MM.1S (cell line): Measurements from ENCODE around the gene MITF.

Experiments used
- EZH2 ChIP-seq: fragments of 300-600 bp; sonication (generic); optimal IDR thresholded peaks from 2 replicates; pipeline ENCODE3; 2017; ENCODE audit warnings: low read depth, mild to moderate bottlenecking, antibody characterized with exemption, low read length, mixed read lengths
- EZH2phosphoT487 ChIP-seq: fragments of 300-600 bp; sonication (generic); IDR thresholded peaks from 2 replicates; pipeline ENCODE4 v1.6.1; 2018; ENCODE audit warnings: antibody characterized with exemption, low read length
- TF ChIP-seq, protein P1 (sequence below): fragments of 300-600 bp; sonication (generic); IDR thresholded peaks from 2 replicates; pipeline ENCODE4 v1.5.1; 2016; ENCODE audit warnings: antibody characterized with exemption, low read length, mixed read lengths

DNA sequence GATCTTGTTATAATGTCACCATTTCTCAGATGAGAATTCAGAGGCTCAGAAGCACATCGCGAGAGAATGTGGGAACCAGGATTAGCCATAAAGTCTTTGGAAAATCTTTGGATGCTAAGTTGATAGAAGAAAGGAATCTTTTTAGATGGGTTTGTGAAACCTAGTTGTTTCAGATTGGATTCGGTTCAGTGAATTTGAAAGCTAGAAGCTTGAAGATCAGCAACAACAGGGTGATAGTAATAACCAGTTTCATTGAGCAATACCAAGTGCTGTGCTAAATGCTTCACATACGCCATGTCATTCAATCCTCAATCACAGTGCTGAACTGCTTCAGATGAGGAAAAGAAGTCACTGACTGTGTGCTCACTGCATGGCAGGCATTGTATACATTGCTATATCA lies 47.4 kb upstream of the MITF start:
- TF ChIP-seq, protein P1, sequence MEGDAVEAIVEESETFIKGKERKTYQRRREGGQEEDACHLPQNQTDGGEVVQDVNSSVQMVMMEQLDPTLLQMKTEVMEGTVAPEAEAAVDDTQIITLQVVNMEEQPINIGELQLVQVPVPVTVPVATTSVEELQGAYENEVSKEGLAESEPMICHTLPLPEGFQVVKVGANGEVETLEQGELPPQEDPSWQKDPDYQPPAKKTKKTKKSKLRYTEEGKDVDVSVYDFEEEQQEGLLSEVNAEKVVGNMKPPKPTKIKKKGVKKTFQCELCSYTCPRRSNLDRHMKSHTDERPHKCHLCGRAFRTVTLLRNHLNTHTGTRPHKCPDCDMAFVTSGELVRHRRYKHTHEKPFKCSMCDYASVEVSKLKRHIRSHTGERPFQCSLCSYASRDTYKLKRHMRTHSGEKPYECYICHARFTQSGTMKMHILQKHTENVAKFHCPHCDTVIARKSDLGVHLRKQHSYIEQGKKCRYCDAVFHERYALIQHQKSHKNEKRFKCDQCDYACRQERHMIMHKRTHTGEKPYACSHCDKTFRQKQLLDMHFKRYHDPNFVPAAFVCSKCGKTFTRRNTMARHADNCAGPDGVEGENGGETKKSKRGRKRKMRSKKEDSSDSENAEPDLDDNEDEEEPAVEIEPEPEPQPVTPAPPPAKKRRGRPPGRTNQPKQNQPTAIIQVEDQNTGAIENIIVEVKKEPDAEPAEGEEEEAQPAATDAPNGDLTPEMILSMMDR, result no peak
- TF ChIP-seq EZH2 (no peak), EZH2phosphoT487 (no peak)
